H9 (cell line): ENCODE data around the gene ATP13A3. TPM values are rescaled to one million over a fixed set of nuclear protein-coding genes. Genes with fewer than 3 reads are reported as not detected.

Source experiments
- DNase-seq: peaks from one replicate; pipeline ENCODE4 v3.0.0-alpha.2; 2017
- H2AFZ ChIP-seq: one replicate; pipeline ENCODE4 v1.6.1; 2013; ENCODE audit warnings: mild to moderate bottlenecking, low read length, control low read depth, moderate library complexity
- H2AK5ac ChIP-seq: 2 replicates; pipeline ENCODE4 v1.6.1; 2013; ENCODE audit warnings: low read length, control low read depth, mixed read lengths; ENCODE audit not compliant: insufficient read length
- H2BK120ac ChIP-seq: one replicate; pipeline ENCODE4 v1.6.1; 2013; ENCODE audit warnings: low read depth, mild to moderate bottlenecking, low read length, control low read depth, inconsistent platforms; ENCODE audit not compliant: poor library complexity, severe bottlenecking
- H2BK12ac ChIP-seq: 2 replicates; pipeline ENCODE4 v1.6.1; 2013; ENCODE audit warnings: low read length, control low read depth, mixed read lengths, low read depth; ENCODE audit not compliant: insufficient read length
- H2BK15ac ChIP-seq: 2 replicates; pipeline ENCODE4 v1.6.1; 2013; ENCODE audit warnings: low read depth, low read length, control low read depth
- H2BK20ac ChIP-seq: one replicate; pipeline ENCODE4 v1.6.1; 2013; ENCODE audit warnings: low read depth, mild to moderate bottlenecking, low read length, control low read depth, inconsistent platforms; ENCODE audit not compliant: poor library complexity, severe bottlenecking
- H2BK5ac ChIP-seq: 2 replicates; pipeline ENCODE4 v1.6.1; 2013; ENCODE audit warnings: low read length, control low read depth, mixed read lengths; ENCODE audit not compliant: insufficient read length
- H3K14ac ChIP-seq: 2 replicates; pipeline ENCODE4 v1.6.1; 2013; ENCODE audit warnings: low read length, control low read depth; ENCODE audit not compliant: insufficient read depth
- H3K18ac ChIP-seq: 2 replicates; pipeline ENCODE4 v1.6.1; 2013; ENCODE audit warnings: low read depth, mild to moderate bottlenecking, mixed read lengths, low read length, control low read depth; ENCODE audit not compliant: insufficient read length
- H3K23ac ChIP-seq: 2 replicates; pipeline ENCODE4 v1.6.1; 2013; ENCODE audit warnings: low read length, control low read depth, mixed read lengths, low read depth; ENCODE audit not compliant: insufficient read length
- H3K23me2 ChIP-seq: 2 replicates; pipeline ENCODE4 v1.6.1; 2013; ENCODE audit warnings: low read depth, mild to moderate bottlenecking, mixed read lengths, low read length, control low read depth; ENCODE audit not compliant: insufficient read length, poor library complexity, severe bottlenecking
- H3K27ac ChIP-seq: 2 replicates; pipeline ENCODE4 v1.5.1; 2013; ENCODE audit warnings: low read length, control low read depth, mixed read lengths, low read depth; ENCODE audit not compliant: insufficient read length
- H3K27me3 ChIP-seq: 2 replicates; pipeline ENCODE4 v1.6.1; 2013; ENCODE audit warnings: low read length, control low read depth, inconsistent platforms; ENCODE audit not compliant: insufficient read depth
- H3K4ac ChIP-seq: 2 replicates; pipeline ENCODE4 v1.6.1; 2013; ENCODE audit warnings: low read depth, mild to moderate bottlenecking, control low read depth, inconsistent platforms, low read length, moderate library complexity
- H3K4me1 ChIP-seq: 2 replicates; pipeline ENCODE4 v1.6.1; 2013; ENCODE audit warnings: low read length, control low read depth, inconsistent platforms; ENCODE audit not compliant: insufficient read depth
- H3K4me2 ChIP-seq: 2 replicates; pipeline ENCODE4 v1.6.1; 2013; ENCODE audit warnings: low read length, control low read depth, mixed read lengths; ENCODE audit not compliant: insufficient read length, insufficient read depth
- H3K56ac ChIP-seq: 2 replicates; pipeline ENCODE4 v1.6.1; 2013; ENCODE audit warnings: low read depth, mild to moderate bottlenecking, mixed read lengths, low read length, control low read depth; ENCODE audit not compliant: insufficient read length
- H3K79me1 ChIP-seq: 2 replicates; pipeline ENCODE4 v1.6.1; 2013; ENCODE audit warnings: low read depth, mild to moderate bottlenecking, moderate library complexity, low read length, control low read depth, inconsistent platforms; ENCODE audit not compliant: insufficient read depth, poor library complexity, severe bottlenecking
- H3K79me2 ChIP-seq: 2 replicates; pipeline ENCODE4 v1.6.1; 2013; ENCODE audit warnings: low read length, control low read depth, inconsistent platforms; ENCODE audit not compliant: insufficient read depth
- H3K9ac ChIP-seq: 2 replicates; pipeline ENCODE4 v1.6.1; 2013; ENCODE audit warnings: low read length, control low read depth, mixed read lengths; ENCODE audit not compliant: insufficient read length; ENCODE audit errors: extremely low read depth
- H3K9me3 ChIP-seq: one replicate; pipeline ENCODE4 v1.6.1; 2013; ENCODE audit warnings: low read depth, low read length, inconsistent platforms; ENCODE audit not compliant: control insufficient read depth
- H3T11ph ChIP-seq: one replicate; pipeline ENCODE4 v1.6.1; 2013; ENCODE audit warnings: mild to moderate bottlenecking, low read length, control low read depth, inconsistent platforms
- H4K20me1 ChIP-seq: one replicate; pipeline ENCODE4 v1.6.1; 2013; ENCODE audit not compliant: control insufficient read depth, insufficient read length, insufficient read depth
- H4K5ac ChIP-seq: 2 replicates; pipeline ENCODE4 v1.6.1; 2013; ENCODE audit warnings: low read depth, mild to moderate bottlenecking, mixed read lengths, low read length, control low read depth; ENCODE audit not compliant: insufficient read length
- H4K8ac ChIP-seq: replicated peaks from 2 replicates; pipeline ENCODE4 v1.6.1; 2013; ENCODE audit warnings: low read length, control low read depth, mixed read lengths, low read depth; ENCODE audit not compliant: insufficient read length
- H4K91ac ChIP-seq: 2 replicates; pipeline ENCODE4 v1.6.1; 2013; ENCODE audit warnings: low read depth, mild to moderate bottlenecking, moderate library complexity, mixed read lengths, low read length, control low read depth; ENCODE audit not compliant: insufficient read length
- H3K27ac Mint-ChIP-seq, 3 experiments: 2 replicates in 2 of 3; 3 replicates in 1 of 3; pipeline ENCODE4 v1.8.0; 2020 to 2021; ENCODE audit warnings: mixed read lengths in 3 of 3, mild to moderate bottlenecking in 1 of 3, moderate library complexity in 1 of 3
- H3K27me3 Mint-ChIP-seq: 2 replicates; pipeline ENCODE4 v1.8.0; 2021; ENCODE audit warnings: low read depth, mild to moderate bottlenecking, moderate library complexity, mixed read lengths
- H3K36me3 Mint-ChIP-seq, 3 experiments: 2 replicates in 2 of 3; 3 replicates in 1 of 3; pipeline ENCODE4 v1.8.0; 2020 to 2021; ENCODE audit warnings: low read depth in 3 of 3, mixed read lengths in 3 of 3; ENCODE audit not compliant: insufficient read depth in 1 of 3
- H3K4me1 Mint-ChIP-seq, 2 experiments: 2 replicates each; pipeline ENCODE4 v1.8.0; 2020; ENCODE audit warnings: mixed read lengths in 2 of 2
- H3K4me3 Mint-ChIP-seq, 2 experiments: 2 replicates in 1 of 2; 3 replicates in 1 of 2; pipeline ENCODE4 v1.8.0; 2020 to 2021; ENCODE audit warnings: mild to moderate bottlenecking in 2 of 2, mixed read lengths in 2 of 2, moderate library complexity in 1 of 2
- H3K9me3 Mint-ChIP-seq, 2 experiments: 2 replicates in 1 of 2; 3 replicates in 1 of 2; pipeline ENCODE4 v1.8.0; 2020; ENCODE audit warnings: mild to moderate bottlenecking in 2 of 2, mixed read lengths in 2 of 2, moderate library complexity in 1 of 2
- CTCF ChIP-seq: fragments of 200-600 bp; sonication (generic); conservative IDR thresholded peaks from 3 replicates; pipeline ENCODE4 v1.8.0; 2021; ENCODE audit warnings: antibody characterized with exemption, mild to moderate bottlenecking
- WGBS: extraction: QIAGEN DNeasy Blood & Tissue Kit; methylation state at CpG from one replicate; pipeline ENCODE4 v1.1.7; 2013; ENCODE audit warnings: missing lambda C conversion rate, low lambda C conversion rate, mixed read lengths; ENCODE audit not compliant: insufficient read length; ENCODE audit errors: extremely low coverage; 5-methylcytosine and 5-hydroxymethylcytosine counted together
- total RNA-seq: library from RNA; stranded (reverse); gene quantifications from 2 replicates; pipeline ENCODE4 v1.2.1, GENCODE V29; 2021

The ATP13A3 gene
- total RNA-seq, 1 experiment from 2014 or later: 78.5 TPM

- Histone ChIP-seq H3K18ac (no peak overlapping the region), H4K91ac (no peak overlapping the region), H4K20me1 (no peaks in the 10 kb centered on the region), H3K56ac (no peak overlapping the region), H2AK5ac (no peak overlapping the region), H3K4me1 (no peaks in the 10 kb centered on the region), H3K79me1 (no peaks in the 10 kb centered on the region), H3K27me3 (no peaks in the 10 kb centered on the region), H2BK12ac (no peak overlapping the region), H3K14ac (no peak overlapping the region), H2BK5ac (no peak overlapping the region), H3K27ac (no peak overlapping the region), H3T11ph (no peak overlapping the region), H2BK15ac (no peak overlapping the region), H2BK20ac (no peak overlapping the region), H2AFZ (no peak overlapping the region), H4K5ac (no peak overlapping the region), H3K23ac (no peak overlapping the region), H2BK120ac (no peak overlapping the region), H4K8ac (no peak overlapping the region), H3K79me2 (no peaks in the 10 kb centered on the region), H3K4me2 (no peak overlapping the region), H3K9me3 (no peaks in the 10 kb centered on the region), H3K9ac (no peak overlapping the region), H3K4ac (no peak overlapping the region), H3K23me2 (no peaks in the 10 kb centered on the region)
- Mint-ChIP-seq H3K27me3 (no peaks in the 10 kb centered on the region; the same call in none of the 2 replicates), H3K9me3 (peaks cover 2 to 6% of the 10 kb centered on the region in 2 experiments; a peak in 3 of 5 replicates), H3K4me1 (no peaks in the 10 kb centered on the region), H3K27ac (no peak overlapping the region), H3K4me3 (no peak overlapping the region), H3K36me3 (no peaks in the 10 kb centered on the region; a peak in 1 of 7 replicates)
- no peak for TF ChIP-seq CTCF
- 100% methylated on average over 1 of the region's 2 CpGs for whole genome bisulfite sequencing
- no peak for DNase-seq
These were observed 40.9 kb upstream of the ATP13A3 start for GRCh38 chr3:194527726-194528125.
